Ramos (cell line): ENCODE data around the gene LAMC3.

Experiments
- in situ Hi-C: fragments of 300-500 bp; cut with MboI; formaldehyde crosslinking; loops from one replicate; pipeline ENCODE4 v1.14.3; 2022; ENCODE audit warnings: low sequenced_read_pairs; ENCODE audit not compliant: unreplicated experiment

The LAMC3 gene

GRCh38 chr9:131065599-131065998 is 56.6 kb downstream of the LAMC3 start:
- in situ Hi-C loops: no loop called here

- in situ Hi-C loops: no loop called here
These were observed 58.7 kb downstream of the LAMC3 start for GRCh38 chr9:131067625-131068024.

GRCh38 chr9:131068076-131068816 is 59.3 kb downstream of the LAMC3 start:
- in situ Hi-C loops: no loop called here

- in situ Hi-C loops: no loop called here
These were observed 60.7 kb downstream of the LAMC3 start for GRCh38 chr9:131069699-131070098.

- in situ Hi-C loops: no loop called here
These were observed 63.3 kb downstream of the LAMC3 start for GRCh38 chr9:131072107-131072870.

- in situ Hi-C loops: no loop called here
These were observed 63.9 kb downstream of the LAMC3 start for GRCh38 chr9:131072871-131073237.

- in situ Hi-C loops: no loop called here
These were observed 67.6 kb downstream of the LAMC3 start for GRCh38 chr9:131076347-131077195.

GRCh38 chr9:131078427-131079366 is 69.7 kb downstream of the LAMC3 start:
- in situ Hi-C loops: no loop called here

- in situ Hi-C loops: no loop called here
These were observed 71.6 kb downstream of the LAMC3 start for GRCh38 chr9:131080589-131080988.

GRCh38 chr9:131081868-131082267 is 72.9 kb downstream of the LAMC3 start:
- in situ Hi-C loops: no loop called here

- in situ Hi-C loops: no loop called here
These were observed 74.0 kb downstream of the LAMC3 start for GRCh38 chr9:131082774-131083512.

GRCh38 chr9:131084661-131085369 is 75.8 kb downstream of the LAMC3 start:
- in situ Hi-C loops: no loop called here

GRCh38 chr9:131085370-131086122 is 76.6 kb downstream of the LAMC3 start:
- in situ Hi-C loops: no loop called here

- in situ Hi-C loops: no loop called here
These were observed 78.5 kb downstream of the LAMC3 start for GRCh38 chr9:131087354-131087893.

- in situ Hi-C loops: no loop called here
These were observed 81.2 kb downstream of the LAMC3 start for GRCh38 chr9:131090025-131090787.

- in situ Hi-C loops: no loop called here
These were observed 82.5 kb downstream of the LAMC3 start for GRCh38 chr9:131091352-131091992.
